ENCODE data around the gene MAP2K1. TPM values are rescaled to one million over a fixed set of nuclear protein-coding genes. Genes with fewer than 3 reads are reported as not detected.

The MAP2K1 gene
- polyA plus RNA-seq, 2 donors, result 34.5 to 68.1 TPM

DNA sequence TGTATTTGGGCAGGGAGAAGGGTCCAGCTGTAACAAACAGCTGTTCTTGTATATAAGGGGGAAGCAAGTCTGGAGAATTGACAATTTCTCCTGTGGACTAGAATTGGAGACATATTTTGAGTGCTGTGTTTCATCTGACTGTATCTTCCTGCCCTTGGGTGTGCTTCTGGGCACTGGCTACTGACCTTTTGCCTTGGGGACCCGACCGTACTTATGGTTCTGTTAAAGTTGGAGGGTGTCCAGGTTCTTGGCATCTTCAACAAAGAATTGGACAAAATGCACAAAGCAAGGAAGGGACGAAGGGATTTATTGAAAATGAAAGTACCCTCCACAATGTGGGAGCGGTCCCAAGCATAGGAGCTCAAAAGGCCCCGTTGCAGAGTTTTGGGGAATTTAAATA is 31.0 kb downstream of the MAP2K1 start:
- no peaks in the 10 kb centered on the region for H3K4me1 ChIP-seq (ENCODE audit: control insufficient read depth in 2 of 2, insufficient read depth in 2 of 2, low read length in 1 of 2)
- H3K4me3 ChIP-seq (ENCODE audit: low read depth in 1 of 2, low read length in 2 of 2), result no peak overlapping the region
- no peak overlapping the region for H3K27ac ChIP-seq (ENCODE audit: low read depth in 2 of 2, low read length in 1 of 2)
- WGBS, 2 donors, result 44 to 51% methylated on average over 5 of the region's 5 CpGs
- peaks cover 0 to 2% of the 10 kb centered on the region in 2 donors for H3K9me3 ChIP-seq (ENCODE audit: control insufficient read depth in 2 of 2, insufficient read depth in 1 of 2, low read depth in 1 of 2, low read length in 1 of 2)
- H3K27me3 ChIP-seq (ENCODE audit: control insufficient read depth in 1 of 2, insufficient read depth in 2 of 2, low read length in 2 of 2), result no peaks in the 10 kb centered on the region
- H3K36me3 ChIP-seq (ENCODE audit: control insufficient read depth in 2 of 2, insufficient read depth in 2 of 2, low read length in 1 of 2), result peaks cover 0 to 4% of the 10 kb centered on the region in 2 donors

DNA sequence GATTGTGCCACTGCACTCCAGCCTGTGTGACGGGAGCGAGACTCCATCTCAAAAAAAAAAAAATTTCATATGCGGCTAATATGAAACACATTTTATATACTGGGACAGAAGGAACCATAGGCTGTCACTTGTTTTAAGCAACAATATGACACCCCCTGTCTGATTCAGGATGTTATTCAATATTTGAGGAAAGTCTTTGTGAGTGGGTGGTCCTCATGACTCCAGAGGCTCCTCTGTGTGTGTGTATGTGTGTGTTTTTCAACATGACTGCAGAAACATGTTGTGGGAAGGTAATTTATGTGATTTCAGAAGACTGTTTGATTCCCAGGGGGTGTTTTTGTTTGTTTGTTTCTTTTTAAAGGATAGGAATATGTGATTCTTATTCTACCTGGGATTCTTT is 32.8 kb downstream of the MAP2K1 start:
- Histone ChIP-seq H3K27me3 (ENCODE audit: control insufficient read depth in 1 of 2, insufficient read depth in 2 of 2, low read length in 2 of 2) (no peaks in the 10 kb centered on the region), H3K9me3 (ENCODE audit: control insufficient read depth in 2 of 2, insufficient read depth in 1 of 2, low read depth in 1 of 2, low read length in 1 of 2) (peaks cover 0 to 2% of the 10 kb centered on the region in 2 donors), H3K4me3 (ENCODE audit: low read depth in 1 of 2, low read length in 2 of 2) (no peak overlapping the region), H3K4me1 (ENCODE audit: control insufficient read depth in 2 of 2, insufficient read depth in 2 of 2, low read length in 1 of 2) (no peaks in the 10 kb centered on the region), H3K27ac (ENCODE audit: low read depth in 2 of 2, low read length in 1 of 2) (no peak overlapping the region), H3K36me3 (ENCODE audit: control insufficient read depth in 2 of 2, insufficient read depth in 2 of 2, low read length in 1 of 2) (peaks cover 0 to 2% of the 10 kb centered on the region in 2 donors)
- WGBS, 2 donors, result 98 to 100% methylated on average over 3 of the region's 3 CpGs

DNA sequence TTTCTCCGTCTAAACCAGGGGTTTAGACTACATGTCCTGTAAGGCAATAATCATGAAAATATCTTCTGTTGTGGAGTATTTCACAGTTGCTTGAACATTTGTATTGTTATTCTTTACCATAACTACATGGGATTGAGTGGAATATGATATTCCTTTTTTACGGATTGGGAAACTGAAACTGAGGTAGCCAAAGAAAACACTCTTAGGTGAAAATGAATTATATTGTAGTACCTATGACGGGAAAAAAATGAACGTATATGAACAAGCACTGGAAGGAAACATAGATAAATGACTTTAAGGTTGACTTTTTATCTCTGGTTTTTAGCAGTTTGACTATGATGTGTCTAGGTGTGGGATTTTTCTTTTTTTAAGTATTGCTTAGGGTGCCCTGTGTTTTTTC is 35.6 kb downstream of the MAP2K1 start:
- Histone ChIP-seq H3K4me1 (ENCODE audit: control insufficient read depth in 2 of 2, insufficient read depth in 2 of 2, low read length in 1 of 2) (no peaks in the 10 kb centered on the region), H3K4me3 (ENCODE audit: low read depth in 1 of 2, low read length in 2 of 2) (no peak overlapping the region), H3K27me3 (ENCODE audit: control insufficient read depth in 1 of 2, insufficient read depth in 2 of 2, low read length in 2 of 2) (no peaks in the 10 kb centered on the region), H3K9me3 (ENCODE audit: control insufficient read depth in 2 of 2, insufficient read depth in 1 of 2, low read depth in 1 of 2, low read length in 1 of 2) (no peaks in the 10 kb centered on the region), H3K36me3 (ENCODE audit: control insufficient read depth in 2 of 2, insufficient read depth in 2 of 2, low read length in 1 of 2) (no peaks in the 10 kb centered on the region), H3K27ac (ENCODE audit: low read depth in 2 of 2, low read length in 1 of 2) (no peak overlapping the region)
- WGBS, 2 donors, result 93 to 96% methylated on average over 4 of the region's 4 CpGs

DNA sequence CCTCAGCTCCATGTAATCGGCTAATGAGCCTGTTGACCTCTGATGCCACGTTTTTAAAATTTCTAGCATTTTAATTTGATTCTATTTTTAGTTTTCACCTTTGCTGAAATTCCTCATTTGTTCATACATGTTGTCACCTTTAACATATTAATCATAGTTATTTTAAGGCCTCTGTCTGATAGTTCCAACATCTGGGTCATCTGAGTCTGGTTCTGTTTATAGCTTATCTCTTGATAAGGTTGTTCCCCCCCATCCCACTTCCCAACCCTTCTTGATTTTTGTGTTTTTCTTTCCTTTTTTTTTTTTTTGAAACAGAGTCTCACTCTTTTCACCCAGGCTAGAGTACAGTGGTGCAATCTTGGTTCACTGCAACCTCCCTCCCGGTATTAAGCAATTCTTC is 36.4 kb downstream of the MAP2K1 start:
- 87 to 91% methylated on average over 3 of the region's 3 CpGs for WGBS, 2 donors
- Histone ChIP-seq H3K27me3 (ENCODE audit: control insufficient read depth in 1 of 2, insufficient read depth in 2 of 2, low read length in 2 of 2) (no peaks in the 10 kb centered on the region), H3K4me3 (ENCODE audit: low read depth in 1 of 2, low read length in 2 of 2) (no peak overlapping the region), H3K4me1 (ENCODE audit: control insufficient read depth in 2 of 2, insufficient read depth in 2 of 2, low read length in 1 of 2) (no peaks in the 10 kb centered on the region), H3K9me3 (ENCODE audit: control insufficient read depth in 2 of 2, insufficient read depth in 1 of 2, low read depth in 1 of 2, low read length in 1 of 2) (no peaks in the 10 kb centered on the region), H3K36me3 (ENCODE audit: control insufficient read depth in 2 of 2, insufficient read depth in 2 of 2, low read length in 1 of 2) (no peaks in the 10 kb centered on the region), H3K27ac (ENCODE audit: low read depth in 2 of 2, low read length in 1 of 2) (no peak overlapping the region)

DNA sequence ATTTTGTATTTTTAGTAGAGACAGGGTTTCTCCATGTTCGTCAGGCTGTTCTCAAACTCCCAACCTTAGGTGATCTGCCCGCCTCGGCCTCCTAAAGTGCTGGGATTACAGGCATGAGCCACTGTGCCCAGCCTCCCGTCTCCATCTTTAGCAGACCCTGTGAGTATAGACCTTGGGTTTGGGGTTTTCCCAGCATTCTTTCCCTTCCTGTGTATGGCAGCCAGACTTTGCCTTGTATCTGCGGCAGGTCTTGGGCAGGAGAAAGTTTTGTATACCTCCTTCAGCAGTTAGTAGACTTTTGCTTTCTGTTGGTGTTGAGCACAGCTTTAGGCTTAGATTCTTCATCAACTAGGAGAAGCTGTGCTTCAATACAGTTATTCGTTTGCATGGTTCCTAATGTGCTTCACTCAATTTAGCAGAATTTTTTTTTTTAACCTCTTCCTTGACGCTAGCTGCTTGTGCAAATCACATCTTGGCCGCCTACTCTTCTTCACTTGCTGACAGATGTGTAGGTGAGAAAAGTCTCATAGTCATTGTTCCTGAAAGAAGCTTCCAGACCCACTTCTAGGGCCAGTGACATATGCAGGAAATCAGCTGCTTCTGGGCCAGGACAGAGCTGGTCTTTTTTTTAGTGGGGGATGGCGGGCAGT is 38.4 kb downstream of the MAP2K1 start:
- Histone ChIP-seq H3K36me3 (ENCODE audit: control insufficient read depth in 2 of 2, insufficient read depth in 2 of 2, low read length in 1 of 2) (no peaks in the 10 kb centered on the region), H3K27me3 (ENCODE audit: control insufficient read depth in 1 of 2, insufficient read depth in 2 of 2, low read length in 2 of 2) (no peaks in the 10 kb centered on the region), H3K4me3 (ENCODE audit: low read depth in 1 of 2, low read length in 2 of 2) (no peak overlapping the region), H3K27ac (ENCODE audit: low read depth in 2 of 2, low read length in 1 of 2) (no peak overlapping the region), H3K9me3 (ENCODE audit: control insufficient read depth in 2 of 2, insufficient read depth in 1 of 2, low read depth in 1 of 2, low read length in 1 of 2) (no peaks in the 10 kb centered on the region), H3K4me1 (ENCODE audit: control insufficient read depth in 2 of 2, insufficient read depth in 2 of 2, low read length in 1 of 2) (no peaks in the 10 kb centered on the region)
- 93% methylated on average over 9 of the region's 9 CpGs for WGBS, 2 donors

DNA sequence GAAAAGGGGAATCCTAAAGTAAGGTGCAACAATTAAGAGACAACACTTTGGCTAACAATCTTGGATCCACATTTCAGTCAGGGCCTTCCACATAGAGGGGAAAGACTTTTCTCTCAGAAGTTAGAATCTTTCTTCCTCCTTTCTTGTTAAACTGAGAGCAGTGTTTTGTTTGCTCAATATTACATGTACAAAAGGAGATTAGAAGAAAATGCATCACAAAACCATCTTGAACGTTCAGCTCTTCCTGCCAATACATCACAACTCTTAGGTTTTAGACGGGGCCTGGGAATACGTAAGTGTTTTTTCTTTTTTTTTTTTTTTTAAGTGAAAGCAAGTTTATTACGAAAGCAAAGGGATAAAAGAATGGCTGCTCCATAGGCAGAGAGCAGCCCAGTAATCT is 39.1 kb downstream of the MAP2K1 start:
- no peaks in the 10 kb centered on the region for H3K4me1 ChIP-seq (ENCODE audit: control insufficient read depth in 2 of 2, insufficient read depth in 2 of 2, low read length in 1 of 2)
- H3K4me3 ChIP-seq (ENCODE audit: low read depth in 1 of 2, low read length in 2 of 2), result no peak overlapping the region
- 83 to 85% methylated on average over 4 of the region's 4 CpGs for WGBS, 2 donors
- H3K27me3 ChIP-seq (ENCODE audit: control insufficient read depth in 1 of 2, insufficient read depth in 2 of 2, low read length in 2 of 2), result no peaks in the 10 kb centered on the region
- no peak overlapping the region for H3K27ac ChIP-seq (ENCODE audit: low read depth in 2 of 2, low read length in 1 of 2)
- no peaks in the 10 kb centered on the region for H3K36me3 ChIP-seq (ENCODE audit: control insufficient read depth in 2 of 2, insufficient read depth in 2 of 2, low read length in 1 of 2)
- no peaks in the 10 kb centered on the region for H3K9me3 ChIP-seq (ENCODE audit: control insufficient read depth in 2 of 2, insufficient read depth in 1 of 2, low read depth in 1 of 2, low read length in 1 of 2)

DNA sequence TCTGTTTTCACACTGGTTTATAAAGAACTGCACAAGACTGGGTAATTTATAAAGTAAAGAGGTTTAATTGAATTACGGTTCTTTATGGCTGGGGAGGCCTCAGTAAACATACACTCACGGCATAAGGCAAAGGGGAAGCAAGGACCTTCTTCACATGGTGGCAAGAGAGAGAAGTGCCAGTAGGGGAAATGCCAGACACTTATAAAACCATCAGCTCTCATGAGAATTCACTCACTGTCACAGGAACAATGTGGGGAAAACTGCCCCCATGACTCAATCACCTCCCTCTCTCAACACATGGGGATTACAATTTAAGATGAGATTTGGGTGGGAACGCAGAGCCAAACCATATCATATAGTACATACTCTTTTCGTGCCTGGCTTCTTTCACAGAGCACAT is 42.4 kb downstream of the MAP2K1 start:
- H3K36me3 ChIP-seq (ENCODE audit: control insufficient read depth in 2 of 2, insufficient read depth in 2 of 2, low read length in 1 of 2), result no peaks in the 10 kb centered on the region
- H3K4me1 ChIP-seq (ENCODE audit: control insufficient read depth in 2 of 2, insufficient read depth in 2 of 2, low read length in 1 of 2), result no peaks in the 10 kb centered on the region
- WGBS, 2 donors, result 83 to 88% methylated on average over 4 of the region's 4 CpGs
- no peak overlapping the region for H3K4me3 ChIP-seq (ENCODE audit: low read depth in 1 of 2, low read length in 2 of 2)
- H3K9me3 ChIP-seq (ENCODE audit: control insufficient read depth in 2 of 2, insufficient read depth in 1 of 2, low read depth in 1 of 2, low read length in 1 of 2), result no peaks in the 10 kb centered on the region
- H3K27me3 ChIP-seq (ENCODE audit: control insufficient read depth in 1 of 2, insufficient read depth in 2 of 2, low read length in 2 of 2), result no peaks in the 10 kb centered on the region
- H3K27ac ChIP-seq (ENCODE audit: low read depth in 2 of 2, low read length in 1 of 2), result no peak overlapping the region

DNA sequence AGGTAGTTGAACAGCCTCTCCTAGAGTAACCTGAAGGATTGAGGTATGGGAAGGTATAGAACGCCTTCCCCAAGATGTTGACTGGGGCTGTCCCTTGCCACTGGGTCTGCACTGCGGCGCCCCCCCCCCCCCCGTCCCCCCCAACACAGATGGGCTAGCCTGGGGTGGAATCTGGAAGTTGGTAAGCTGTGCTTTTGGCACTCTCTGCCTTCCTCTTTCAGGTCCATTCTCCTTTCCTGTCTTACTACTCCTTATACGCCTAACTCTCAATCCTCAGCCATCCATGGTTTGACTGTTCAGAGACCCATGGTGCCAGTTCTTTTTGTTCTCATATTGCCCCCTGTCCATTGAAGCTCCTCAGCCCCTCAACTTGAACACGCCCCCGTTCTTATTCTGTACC is 42.8 kb downstream of the MAP2K1 start:
- no peaks in the 10 kb centered on the region for H3K4me1 ChIP-seq (ENCODE audit: control insufficient read depth in 2 of 2, insufficient read depth in 2 of 2, low read length in 1 of 2)
- no peaks in the 10 kb centered on the region for H3K9me3 ChIP-seq (ENCODE audit: control insufficient read depth in 2 of 2, insufficient read depth in 1 of 2, low read depth in 1 of 2, low read length in 1 of 2)
- H3K27me3 ChIP-seq (ENCODE audit: control insufficient read depth in 1 of 2, insufficient read depth in 2 of 2, low read length in 2 of 2), result no peaks in the 10 kb centered on the region
- H3K4me3 ChIP-seq (ENCODE audit: low read depth in 1 of 2, low read length in 2 of 2), result no peak overlapping the region
- no peaks in the 10 kb centered on the region for H3K36me3 ChIP-seq (ENCODE audit: control insufficient read depth in 2 of 2, insufficient read depth in 2 of 2, low read length in 1 of 2)
- no peak overlapping the region for H3K27ac ChIP-seq (ENCODE audit: low read depth in 2 of 2, low read length in 1 of 2)
- 88 to 89% methylated on average over 6 to 7 of the region's 7 CpGs for WGBS, 2 donors

DNA sequence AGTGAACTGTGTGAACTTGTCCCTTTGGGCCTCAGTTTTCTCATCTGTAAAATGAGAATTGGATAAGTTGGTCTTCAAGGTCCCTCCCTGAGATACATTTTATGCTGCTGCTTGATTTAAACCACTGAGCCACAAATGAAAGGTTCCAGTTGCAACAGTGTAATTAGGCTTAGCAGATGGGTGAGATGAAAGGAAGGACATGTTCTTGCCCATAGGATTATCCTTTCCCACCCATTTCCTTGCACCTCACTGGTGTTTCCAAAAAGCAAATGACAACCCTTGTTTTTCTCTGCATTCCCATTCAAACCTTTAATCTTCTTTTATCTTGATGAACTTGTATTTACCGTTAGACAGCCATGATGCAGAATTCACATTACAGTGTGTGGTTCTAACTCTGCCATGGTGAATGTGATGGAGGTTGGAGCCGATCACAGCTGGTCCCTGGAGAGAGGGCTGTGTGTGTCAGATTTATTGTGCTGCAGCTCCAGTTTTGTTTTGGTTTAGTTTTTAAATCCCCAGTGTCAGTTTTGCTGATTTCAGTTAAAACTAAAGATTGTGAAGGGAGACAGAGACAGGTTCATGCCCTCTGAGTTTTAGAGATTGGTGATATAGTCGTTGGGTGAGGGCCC is 44.0 kb downstream of the MAP2K1 start:
- H3K27me3 ChIP-seq (ENCODE audit: control insufficient read depth in 1 of 2, insufficient read depth in 2 of 2, low read length in 2 of 2), result no peaks in the 10 kb centered on the region
- H3K27ac ChIP-seq (ENCODE audit: low read depth in 2 of 2, low read length in 1 of 2), result no peak overlapping the region
- H3K4me1 ChIP-seq (ENCODE audit: control insufficient read depth in 2 of 2, insufficient read depth in 2 of 2, low read length in 1 of 2), result no peaks in the 10 kb centered on the region
- peaks cover 1 to 2% of the 10 kb centered on the region in 2 donors for H3K36me3 ChIP-seq (ENCODE audit: control insufficient read depth in 2 of 2, insufficient read depth in 2 of 2, low read length in 1 of 2)
- WGBS, 2 donors, result 61 to 62% methylated on average over 3 of the region's 3 CpGs
- H3K4me3 ChIP-seq (ENCODE audit: low read depth in 1 of 2, low read length in 2 of 2), result no peak overlapping the region
- H3K9me3 ChIP-seq (ENCODE audit: control insufficient read depth in 2 of 2, insufficient read depth in 1 of 2, low read depth in 1 of 2, low read length in 1 of 2), result no peaks in the 10 kb centered on the region

DNA sequence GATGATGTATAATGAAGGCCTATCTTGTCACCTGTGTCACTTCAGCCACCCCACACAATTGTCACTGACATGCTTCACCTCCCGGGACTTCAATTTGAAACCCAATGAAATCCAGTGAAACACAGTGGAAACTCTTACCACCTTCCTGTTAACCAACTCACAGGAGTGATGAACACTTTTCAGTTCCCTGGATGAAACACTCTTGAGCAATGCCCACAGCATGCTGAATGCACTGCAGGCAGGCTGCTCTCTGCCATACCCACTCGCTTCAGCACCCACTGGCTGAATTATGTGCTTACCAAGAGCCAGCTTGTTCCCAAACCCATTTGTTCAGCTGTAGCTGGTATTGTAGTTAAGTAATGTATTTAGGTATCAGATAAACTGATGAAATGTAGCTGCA is 47.0 kb downstream of the MAP2K1 start:
- no peak overlapping the region for H3K4me3 ChIP-seq (ENCODE audit: low read depth in 1 of 2, low read length in 2 of 2)
- 90 to 92% methylated on average over 2 of the region's 2 CpGs for WGBS, 2 donors
- H3K27me3 ChIP-seq (ENCODE audit: control insufficient read depth in 1 of 2, insufficient read depth in 2 of 2, low read length in 2 of 2), result no peaks in the 10 kb centered on the region
- H3K9me3 ChIP-seq (ENCODE audit: control insufficient read depth in 2 of 2, insufficient read depth in 1 of 2, low read depth in 1 of 2, low read length in 1 of 2), result no peaks in the 10 kb centered on the region
- H3K36me3 ChIP-seq (ENCODE audit: control insufficient read depth in 2 of 2, insufficient read depth in 2 of 2, low read length in 1 of 2), result peaks cover 8 to 17% of the 10 kb centered on the region in 2 donors
- H3K4me1 ChIP-seq (ENCODE audit: control insufficient read depth in 2 of 2, insufficient read depth in 2 of 2, low read length in 1 of 2), result no peaks in the 10 kb centered on the region
- H3K27ac ChIP-seq (ENCODE audit: low read depth in 2 of 2, low read length in 1 of 2), result no peak overlapping the region

Measured in esophagus (tissue), 2 donors.